Measurements from ENCODE around the gene TNS3.

GRCh38 chr7:47335557-47336471, 246.1 kb downstream of the TNS3 start:
- TF ChIP-seq POLR2A (IDR thresholded peaks at IDR 0.05; ENCODE audit: low read length) (no peak), GATA1 (IDR thresholded peaks at IDR 0.05; ENCODE audit: low read depth, low read length) (no peak)
